ENCODE measurements around the gene HSD17B4. TPM values are rescaled to one million over a fixed set of nuclear protein-coding genes. Genes with fewer than 3 reads are reported as not detected.

Gene HSD17B4
- total RNA-seq, 1 donor = 130 TPM

- peaks cover 13% of the 10 kb centered on the region for H3K4me1 ChIP-seq (ENCODE audit: insufficient read depth, low read length)
- H3K4me2 ChIP-seq (ENCODE audit: insufficient read depth, low read length) = no peak overlapping the region
- no peak for TF ChIP-seq CTCF (IDR thresholded peaks at IDR 0.05; ENCODE audit: extremely low read depth, low read depth, low read length)
- H3K27me3 ChIP-seq (ENCODE audit: insufficient read depth, low read length) = no peaks in the 10 kb centered on the region
- DNase-seq (ENCODE audit: insufficient read length, low spot score, missing footprints) = no peak
- H3K4me3 ChIP-seq (ENCODE audit: insufficient read depth, low read length) = no peak overlapping the region
- no peaks in the 10 kb centered on the region for H3K9me3 ChIP-seq (ENCODE audit: low read depth, low read length)
- H3K79me2 ChIP-seq (ENCODE audit: insufficient read depth, low read length) = no peaks in the 10 kb centered on the region
- no peak overlapping the region for H2AFZ ChIP-seq (ENCODE audit: low read length)
- no peak overlapping the region for H3K27ac ChIP-seq (ENCODE audit: low read depth, low read length)
- H3K36me3 ChIP-seq (ENCODE audit: insufficient read depth, low read length) = peaks cover 5% of the 10 kb centered on the region
- no peaks in the 10 kb centered on the region for H4K20me1 ChIP-seq (ENCODE audit: insufficient read depth, low read length)
These were observed 70.5 kb downstream of the HSD17B4 start for GRCh38 chr5:119522841-119523240.

- Histone ChIP-seq H3K9me3 (ENCODE audit: low read depth, low read length) (no peaks in the 10 kb centered on the region), H3K4me2 (ENCODE audit: insufficient read depth, low read length) (no peak overlapping the region)
These were observed 72.2 kb downstream of the HSD17B4 start for GRCh38 chr5:119524485-119524884.

GRCh38 chr5:119527351-119527750, 75.1 kb downstream of the HSD17B4 start:
- no peak overlapping the region for H3K4me3 ChIP-seq (ENCODE audit: insufficient read depth, low read length)
- no peak for DNase-seq (ENCODE audit: insufficient read length, low spot score, missing footprints)
- TF ChIP-seq CTCF (IDR thresholded peaks at IDR 0.05; ENCODE audit: extremely low read depth, low read depth, low read length) = no peak
- no peaks in the 10 kb centered on the region for H3K27me3 ChIP-seq (ENCODE audit: insufficient read depth, low read length)
- no peak overlapping the region for H2AFZ ChIP-seq (ENCODE audit: low read length)
- H3K4me2 ChIP-seq (ENCODE audit: insufficient read depth, low read length) = peak overlapping the region; percentile 5
- H3K4me1 ChIP-seq (ENCODE audit: insufficient read depth, low read length) = peaks cover 13% of the 10 kb centered on the region
- no peaks in the 10 kb centered on the region for H3K9me3 ChIP-seq (ENCODE audit: low read depth, low read length)
- H4K20me1 ChIP-seq (ENCODE audit: insufficient read depth, low read length) = no peaks in the 10 kb centered on the region
- no peak overlapping the region for H3K27ac ChIP-seq (ENCODE audit: low read depth, low read length)
- H3K36me3 ChIP-seq (ENCODE audit: insufficient read depth, low read length) = peaks cover 5% of the 10 kb centered on the region
- no peaks in the 10 kb centered on the region for H3K79me2 ChIP-seq (ENCODE audit: insufficient read depth, low read length)

More at GRCh38 chr5:119524485-119524884, 72.2 kb downstream of the HSD17B4 start:
- H3K79me2 ChIP-seq (ENCODE audit: insufficient read depth, low read length) = no peaks in the 10 kb centered on the region
- no peak overlapping the region for H3K4me3 ChIP-seq (ENCODE audit: insufficient read depth, low read length)
- H3K27me3 ChIP-seq (ENCODE audit: insufficient read depth, low read length) = no peaks in the 10 kb centered on the region
- no peaks in the 10 kb centered on the region for H4K20me1 ChIP-seq (ENCODE audit: insufficient read depth, low read length)
- peaks cover 13% of the 10 kb centered on the region for H3K4me1 ChIP-seq (ENCODE audit: insufficient read depth, low read length)
- peaks cover 5% of the 10 kb centered on the region for H3K36me3 ChIP-seq (ENCODE audit: insufficient read depth, low read length)
- H3K27ac ChIP-seq (ENCODE audit: low read depth, low read length) = no peak overlapping the region
- DNase-seq (ENCODE audit: insufficient read length, low spot score, missing footprints) = no peak
- TF ChIP-seq CTCF (IDR thresholded peaks at IDR 0.05; ENCODE audit: extremely low read depth, low read depth, low read length) = no peak
- no peak overlapping the region for H2AFZ ChIP-seq (ENCODE audit: low read length)

- peaks cover 5% of the 10 kb centered on the region for H3K36me3 ChIP-seq (ENCODE audit: insufficient read depth, low read length)
These were observed 77.5 kb downstream of the HSD17B4 start for GRCh38 chr5:119529811-119530210.

More at GRCh38 chr5:119529811-119530210, 77.5 kb downstream of the HSD17B4 start:
- Histone ChIP-seq H2AFZ (ENCODE audit: low read length) (no peak overlapping the region), H3K4me1 (ENCODE audit: insufficient read depth, low read length) (peaks cover 13% of the 10 kb centered on the region), H3K27me3 (ENCODE audit: insufficient read depth, low read length) (no peaks in the 10 kb centered on the region), H3K4me2 (ENCODE audit: insufficient read depth, low read length) (no peak overlapping the region), H3K9me3 (ENCODE audit: low read depth, low read length) (no peaks in the 10 kb centered on the region), H4K20me1 (ENCODE audit: insufficient read depth, low read length) (no peaks in the 10 kb centered on the region), H3K27ac (ENCODE audit: low read depth, low read length) (no peak overlapping the region), H3K79me2 (ENCODE audit: insufficient read depth, low read length) (no peaks in the 10 kb centered on the region), H3K4me3 (ENCODE audit: insufficient read depth, low read length) (no peak overlapping the region)
- no peak for TF ChIP-seq CTCF (IDR thresholded peaks at IDR 0.05; ENCODE audit: extremely low read depth, low read depth, low read length)
- DNase-seq (ENCODE audit: insufficient read length, low spot score, missing footprints) = no peak
